Progenitor cell of endocrine pancreas (in vitro differentiated cells): ENCODE results near the gene MRNIP. TPM values are rescaled to one million over a fixed set of nuclear protein-coding genes. Genes with fewer than 3 reads are reported as not detected.

Experiments
- DNase-seq: peaks from one replicate; pipeline ENCODE4 v3.0.0; 2021; ENCODE audit warnings: low spot score; ENCODE audit not compliant: unreplicated experiment
- H3K27ac Mint-ChIP-seq: 2 replicates; pipeline ENCODE4 v1.8.0; 2021; ENCODE audit warnings: mild to moderate bottlenecking, moderate library complexity, mixed read lengths
- H3K27me3 Mint-ChIP-seq: 2 replicates; pipeline ENCODE4 v1.8.0; 2021; ENCODE audit warnings: mixed read lengths
- H3K36me3 Mint-ChIP-seq: 2 replicates; pipeline ENCODE4 v1.8.0; 2022; ENCODE audit warnings: mixed read lengths; ENCODE audit not compliant: insufficient read depth
- H3K4me1 Mint-ChIP-seq: 2 replicates; pipeline ENCODE4 v1.8.0; 2021; ENCODE audit warnings: low read depth, mixed read lengths
- H3K4me3 Mint-ChIP-seq: 2 replicates; pipeline ENCODE4 v1.8.0; 2021; ENCODE audit warnings: low read depth, mild to moderate bottlenecking, moderate library complexity, mixed read lengths
- H3K9me3 Mint-ChIP-seq: 2 replicates; pipeline ENCODE4 v1.8.0; 2021; ENCODE audit warnings: low read depth, mixed read lengths
- CTCF ChIP-seq: fragments of 200-600 bp; sonication (generic); IDR thresholded peaks from one replicate; pipeline ENCODE4 v1.5.0; 2021; ENCODE audit warnings: antibody characterized with exemption, mild to moderate bottlenecking; ENCODE audit not compliant: unreplicated experiment
- total RNA-seq: library from RNA; stranded (reverse); gene quantifications from 2 replicates; pipeline ENCODE4 v1.2.1, GENCODE V29; 2021

Gene MRNIP
- total RNA-seq, 1 donor from 2014 or later = 63.4 TPM

GRCh38 chr5:179865491-179866240 is 7.0 kb upstream of the MRNIP start:
- peaks cover 25% of the 10 kb centered on the region for H3K36me3 Mint-ChIP-seq
- no peak for TF ChIP-seq CTCF
- no peak overlapping the region for H3K27ac Mint-ChIP-seq
- no peak overlapping the region for H3K4me3 Mint-ChIP-seq
- no peaks in the 10 kb centered on the region for H3K27me3 Mint-ChIP-seq
- no peaks in the 10 kb centered on the region for H3K9me3 Mint-ChIP-seq
- no peak for DNase-seq
- no peaks in the 10 kb centered on the region for H3K4me1 Mint-ChIP-seq

- no peaks in the 10 kb centered on the region for H3K27me3 Mint-ChIP-seq
- no peaks in the 10 kb centered on the region for H3K9me3 Mint-ChIP-seq
- no peak for TF ChIP-seq CTCF
- H3K4me1 Mint-ChIP-seq = peaks cover 4% of the 10 kb centered on the region
- DNase-seq = no peak
- no peak overlapping the region for H3K27ac Mint-ChIP-seq
- peaks cover 25% of the 10 kb centered on the region for H3K36me3 Mint-ChIP-seq
- no peak overlapping the region for H3K4me3 Mint-ChIP-seq
These were observed 6.1 kb upstream of the MRNIP start for GRCh38 chr5:179864686-179865085.

GRCh38 chr5:179863449-179864085 is 5.0 kb upstream of the MRNIP start:
- Mint-ChIP-seq H3K27me3 (no peaks in the 10 kb centered on the region), H3K4me3 (no peak overlapping the region), H3K4me1 (peaks cover 4% of the 10 kb centered on the region), H3K9me3 (no peaks in the 10 kb centered on the region), H3K36me3 (peaks cover 23% of the 10 kb centered on the region), H3K27ac (no peak overlapping the region)
- no peak for TF ChIP-seq CTCF
- DNase-seq = no peak

GRCh38 chr5:179862891-179863290 is 4.3 kb upstream of the MRNIP start:
- no peak overlapping the region for H3K4me3 Mint-ChIP-seq
- H3K27ac Mint-ChIP-seq = no peak overlapping the region
- H3K9me3 Mint-ChIP-seq = no peaks in the 10 kb centered on the region
- H3K36me3 Mint-ChIP-seq = peaks cover 20% of the 10 kb centered on the region
- H3K4me1 Mint-ChIP-seq = peaks cover 4% of the 10 kb centered on the region
- no peaks in the 10 kb centered on the region for H3K27me3 Mint-ChIP-seq
- no peak for DNase-seq
- TF ChIP-seq CTCF = no peak

DNA sequence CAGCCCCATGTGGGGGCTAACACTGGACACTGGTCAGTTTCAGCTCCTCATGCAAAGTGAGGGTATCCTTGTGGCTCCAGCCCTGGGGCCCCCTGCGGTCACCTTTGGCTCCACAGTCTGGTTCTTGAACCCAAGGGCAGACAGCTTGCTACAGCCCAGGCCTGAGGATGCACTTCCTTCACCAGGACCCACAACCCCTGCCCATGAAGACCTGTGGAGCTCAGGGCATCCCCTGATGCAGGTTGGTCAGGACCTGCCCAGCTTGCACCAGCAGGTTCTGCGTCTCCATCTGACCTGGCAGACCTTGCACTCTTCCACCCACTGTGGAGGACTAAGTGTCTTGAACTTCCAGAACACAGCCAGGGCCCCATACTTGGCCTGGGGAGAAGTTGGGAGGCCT is 3.7 kb upstream of the MRNIP start:
- no peaks in the 10 kb centered on the region for H3K9me3 Mint-ChIP-seq
- no peaks in the 10 kb centered on the region for H3K27me3 Mint-ChIP-seq
- no peak for DNase-seq
- TF ChIP-seq CTCF = no peak
- H3K27ac Mint-ChIP-seq = no peak overlapping the region
- no peak overlapping the region for H3K4me3 Mint-ChIP-seq
- peaks cover 19% of the 10 kb centered on the region for H3K36me3 Mint-ChIP-seq
- peaks cover 5% of the 10 kb centered on the region for H3K4me1 Mint-ChIP-seq
